NT2/D1 (cell line): ENCODE data around the gene STOX2.

Source experiments
- SUZ12 ChIP-seq: IDR thresholded peaks from 2 replicates; pipeline ENCODE4 v1.6.1; 2011; ENCODE audit not compliant: insufficient read length, insufficient read depth; ENCODE audit errors: extremely low read depth
- YY1 ChIP-seq: IDR thresholded peaks from 2 replicates; pipeline ENCODE4 v1.6.1; 2011; ENCODE audit not compliant: insufficient read length, insufficient read depth
- ZNF274 ChIP-seq: IDR thresholded peaks from 2 replicates; pipeline ENCODE4 v1.6.1; 2011; ENCODE audit warnings: mild to moderate bottlenecking, low read depth, low read length

DNA sequence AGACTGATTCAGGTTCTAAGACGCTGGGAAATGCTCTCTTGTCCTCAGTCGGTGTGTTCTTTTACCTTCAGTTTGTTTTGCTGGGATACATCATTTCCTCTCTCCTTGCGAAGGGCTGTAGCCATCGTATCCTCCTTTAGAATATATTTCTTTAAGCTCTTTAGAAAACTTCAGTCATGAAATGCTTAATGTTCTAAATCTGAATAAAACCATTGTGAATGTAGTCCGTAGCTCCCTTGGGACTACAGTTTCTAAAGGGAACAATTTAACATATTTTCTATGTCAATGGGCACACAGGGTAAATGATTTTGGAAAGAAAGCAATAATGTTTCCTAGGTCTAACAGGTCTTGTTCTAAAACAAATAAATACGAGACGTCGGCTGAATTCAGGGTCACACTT, 40.6 kb downstream of the STOX2 start:
- TF ChIP-seq SUZ12 (no peak), ZNF274 (no peak), YY1 (no peak)
